Body of pancreas (tissue), 4 donors: Measurements from ENCODE around the gene PERM1. TPM values are rescaled to one million over a fixed set of nuclear protein-coding genes. Genes with fewer than 3 reads are reported as not detected.

ENCODE experiments used
- ATAC-seq: fragments of 150-250 bp; one replicate; pipeline ENCODE4 v1.9.1; 2016
- DNase-seq, 4 donors: peaks; one replicate each; pipeline ENCODE4 v3.0.0-alpha.2; 2019
- H3K27ac ChIP-seq, 4 donors: fragments of 200-600 bp; sonication (generic); 1 replicate in 3 of 4; 2 replicates in 1 of 4; pipeline versions ENCODE4 v1.5.1 to v1.6.1; 2016 to 2019; ENCODE audit warnings: mild to moderate bottlenecking in 1 of 4, mixed read lengths in 1 of 4, moderate library complexity in 1 of 4
- H3K27me3 ChIP-seq, 2 donors: fragments of 200-600 bp; sonication (generic); one replicate each; pipeline ENCODE4 v1.6.0; 2016; ENCODE audit warnings: mild to moderate bottlenecking in 1 of 2
- H3K36me3 ChIP-seq, 2 donors: fragments of 200-600 bp; sonication (generic); replicated peaks in 1 of 2; 2 replicates each; pipeline ENCODE4 v1.5.1; 2016; ENCODE audit warnings: low read depth in 2 of 2; ENCODE audit not compliant: insufficient read depth in 1 of 2
- H3K4me1 ChIP-seq: fragments of 200-600 bp; sonication (generic); one replicate; pipeline ENCODE4 v1.6.0; 2016
- H3K4me3 ChIP-seq, 2 donors: fragments of 200-600 bp; sonication (generic); 1 replicate in 1 of 2; 2 replicates in 1 of 2; pipeline ENCODE4 v1.5.1; 2016 to 2019
- H3K9me3 ChIP-seq, 3 donors: fragments of 200-600 bp; sonication (generic); 1 replicate in 2 of 3; 2 replicates in 1 of 3; pipeline ENCODE4 v1.5.1; 2016
- CTCF ChIP-seq, 7 experiments: fragments of 450-650 bp in 4 of 7; fragments of 200-600 bp in 3 of 7; sonication (generic) in 3 of 7; IDR thresholded peaks; one replicate each; pipeline ENCODE4 v1.5.1; 2016 to 2019; ENCODE audit warnings: antibody characterized with exemption in 7 of 7
- POLR2A ChIP-seq, 3 donors: fragments of 450-650 bp; IDR thresholded peaks; one replicate each; pipeline ENCODE4 v1.6.1; 2016; ENCODE audit warnings: antibody characterized with exemption in 3 of 3, mild to moderate bottlenecking in 2 of 3
- WGBS, 2 donors: methylation state at CpG; one replicate each; pipeline ENCODE4 v1.1.5; 2017; 5-methylcytosine and 5-hydroxymethylcytosine counted together
- intact Hi-C: fragments of 100-400 bp; cut with DNase I; formaldehyde crosslinking; loops from one replicate; pipeline ENCODE4 v1.15.1; 2023
- total RNA-seq, 2 donors: library from RNA; depleted of rRNA; stranded (reverse); fragments of >200 nt; gene quantifications; one replicate each; pipeline ENCODE4 v1.1.0, GENCODE V29; 2016

Gene PERM1
- total RNA-seq, 2 donors from 2014 or later = not detected

GRCh38 chr1:967466-968343 is 14.2 kb downstream of the PERM1 start:
- TF ChIP-seq CTCF (IDR thresholded peaks at IDR 0.05) (no peak), POLR2A (IDR thresholded peaks at IDR 0.05) (no peak)
- H3K9me3 ChIP-seq = no peaks in the 10 kb centered on the region
- peaks cover 20% of the 10 kb centered on the region for H3K4me1 ChIP-seq
- no peak overlapping the region for H3K27ac ChIP-seq
- H3K27me3 ChIP-seq = peaks cover 0 to 6% of the 10 kb centered on the region in 2 donors
- WGBS, 2 donors = 55 to 77% methylated on average over 10 to 20 of the region's 23 CpGs
- intact Hi-C loops = no loop called here
- DNase-seq (peak in 1 of 4 donors; percentile 50), ATAC-seq (no peak)
- no peak overlapping the region for H3K4me3 ChIP-seq
- H3K36me3 ChIP-seq = no peaks in the 10 kb centered on the region

- intact Hi-C loops = no loop called here
- WGBS, 2 donors = 0% methylated on average over 51 of the region's 60 CpGs; no CpG with 5 or more reads in 1 of the 2 donors
- DNase-seq = peak; percentile 63 to 79 (median 72)
- H3K27me3 ChIP-seq = peaks cover 0 to 6% of the 10 kb centered on the region in 2 donors
- peaks cover 20% of the 10 kb centered on the region for H3K4me1 ChIP-seq
- H3K9me3 ChIP-seq = no peaks in the 10 kb centered on the region
- peak overlapping the region; percentile 32 to 82 (median 66) for H3K27ac ChIP-seq
- no peaks in the 10 kb centered on the region for H3K36me3 ChIP-seq
- peak; percentile 80 for ATAC-seq
- TF ChIP-seq CTCF (IDR thresholded peaks at IDR 0.05) = no peak
- peak; percentile 49 to 73 (median 63) for TF ChIP-seq POLR2A (IDR thresholded peaks at IDR 0.05)
- H3K4me3 ChIP-seq = peak overlapping the region; percentile 11 to 30
Measured at GRCh38 chr1:966704-967300, 15.1 kb downstream of the PERM1 start.

- no peaks in the 10 kb centered on the region for H3K9me3 ChIP-seq
- H3K4me1 ChIP-seq = peaks cover 24% of the 10 kb centered on the region
- intact Hi-C loops = no loop called here
- no peak for TF ChIP-seq POLR2A (IDR thresholded peaks at IDR 0.05)
- TF ChIP-seq CTCF (IDR thresholded peaks at IDR 0.05) = no peak
- peak within 1 kb of the TSS; percentile 32 to 82 (median 66) for H3K27ac ChIP-seq
- H3K36me3 ChIP-seq = no peaks in the 10 kb centered on the region
- peak in 3 of 4 donors; percentile 35 to 49 (median 49) for DNase-seq
- H3K4me3 ChIP-seq = peak within 1 kb of the TSS; percentile 11 to 30
- H3K27me3 ChIP-seq = peaks cover 0 to 6% of the 10 kb centered on the region in 2 donors
- WGBS, 2 donors = 9% methylated on average over 29 of the region's 31 CpGs; no CpG with 5 or more reads in 1 of the 2 donors
- peak; percentile 71 for ATAC-seq
Measured at GRCh38 chr1:966135-966703, 15.7 kb downstream of the PERM1 start, which contains the start of gene PLEKHN1. TSS of gene PLEKHN1 (plus strand) at chr1:966482. CDS start at chr1:966532, 50 bp downstream.

GRCh38 chr1:965526-966134 is 16.3 kb downstream of the PERM1 start:
- peaks cover 25% of the 10 kb centered on the region for H3K4me1 ChIP-seq
- no peaks in the 10 kb centered on the region for H3K9me3 ChIP-seq
- WGBS, 2 donors = 80% methylated on average over 25 of the region's 26 CpGs; no CpG with 5 or more reads in 1 of the 2 donors
- peak overlapping the region in 2 of 4 donors; percentile 72 to 82 for H3K27ac ChIP-seq
- H3K27me3 ChIP-seq = peaks cover 0 to 2% of the 10 kb centered on the region in 2 donors
- no peak overlapping the region for H3K4me3 ChIP-seq
- intact Hi-C loops = no loop called here
- DNase-seq = no peak
- TF ChIP-seq POLR2A (IDR thresholded peaks at IDR 0.05) (no peak), CTCF (IDR thresholded peaks at IDR 0.05) (no peak)
- no peaks in the 10 kb centered on the region for H3K36me3 ChIP-seq
- ATAC-seq = no peak
